ENCODE results near the gene BLNK. TPM values are rescaled to one million over a fixed set of nuclear protein-coding genes. Genes with fewer than 3 reads are reported as not detected.

Gene BLNK
- total RNA-seq, 1 donor: 0.36 TPM

DNA sequence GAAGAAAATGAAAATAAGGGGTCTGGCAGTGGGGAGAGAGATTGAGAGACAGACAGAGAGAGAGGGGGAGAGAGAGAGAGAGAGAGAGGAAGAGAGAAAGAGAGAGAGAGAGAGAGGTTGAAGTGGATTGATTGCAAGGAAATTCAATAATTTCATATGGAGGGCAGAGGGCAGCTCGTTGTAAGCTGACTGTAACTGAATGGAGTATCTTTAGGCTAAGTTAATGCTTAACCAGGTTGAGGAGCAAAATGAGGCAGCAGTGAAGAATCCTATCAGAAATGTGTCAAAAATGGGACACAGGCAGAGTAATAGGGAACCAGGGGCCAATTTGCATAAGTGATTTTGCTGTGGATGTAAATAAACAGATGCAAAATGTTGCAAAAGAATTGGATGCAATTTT lies 21.0 kb downstream of the BLNK start:
- Histone ChIP-seq H2AFZ (ENCODE audit: low read length) (no peak overlapping the region), H3K36me3 (ENCODE audit: insufficient read depth, low read length) (no peaks in the 10 kb centered on the region), H4K20me1 (ENCODE audit: insufficient read depth, low read length) (no peaks in the 10 kb centered on the region), H3K27ac (ENCODE audit: low read depth, low read length) (no peak overlapping the region), H3K4me1 (ENCODE audit: insufficient read depth, low read length) (no peaks in the 10 kb centered on the region), H3K27me3 (ENCODE audit: insufficient read depth, low read length) (no peaks in the 10 kb centered on the region), H3K4me2 (ENCODE audit: insufficient read depth, low read length) (no peak overlapping the region), H3K4me3 (ENCODE audit: insufficient read depth, low read length) (no peak overlapping the region), H3K79me2 (ENCODE audit: insufficient read depth, low read length) (no peaks in the 10 kb centered on the region), H3K9me3 (ENCODE audit: low read depth, low read length) (no peaks in the 10 kb centered on the region)
- no peak for TF ChIP-seq CTCF (IDR thresholded peaks at IDR 0.05; ENCODE audit: extremely low read depth, low read depth, low read length)
- DNase-seq (ENCODE audit: insufficient read length, low spot score, missing footprints): no peak

DNA sequence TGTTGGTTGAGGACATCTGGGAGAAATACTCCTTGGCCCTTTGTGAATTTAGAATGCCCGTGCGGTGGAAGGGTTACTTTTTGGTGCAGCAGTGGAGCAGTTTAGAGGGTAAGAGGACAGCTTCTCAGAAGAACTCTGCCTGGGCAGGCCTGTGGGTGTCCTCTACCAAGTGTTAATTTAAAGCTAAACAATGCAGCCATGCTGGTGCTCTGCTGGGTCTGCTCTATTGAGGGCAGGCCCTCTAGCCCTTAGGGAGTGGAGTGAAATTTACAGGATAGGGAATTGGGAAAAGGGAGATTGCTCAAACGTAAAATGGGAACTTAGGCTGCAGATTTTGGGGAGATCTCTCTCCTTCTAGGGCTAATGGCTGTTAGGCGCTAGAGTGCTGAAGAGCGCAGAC lies 22.1 kb downstream of the BLNK start:
- no peaks in the 10 kb centered on the region for H3K4me1 ChIP-seq (ENCODE audit: insufficient read depth, low read length)
- no peak for TF ChIP-seq CTCF (IDR thresholded peaks at IDR 0.05; ENCODE audit: extremely low read depth, low read depth, low read length)
- no peaks in the 10 kb centered on the region for H3K27me3 ChIP-seq (ENCODE audit: insufficient read depth, low read length)
- no peaks in the 10 kb centered on the region for H3K36me3 ChIP-seq (ENCODE audit: insufficient read depth, low read length)
- no peak overlapping the region for H3K4me2 ChIP-seq (ENCODE audit: insufficient read depth, low read length)
- no peaks in the 10 kb centered on the region for H4K20me1 ChIP-seq (ENCODE audit: insufficient read depth, low read length)
- no peak for DNase-seq (ENCODE audit: insufficient read length, low spot score, missing footprints)
- H2AFZ ChIP-seq (ENCODE audit: low read length): no peak overlapping the region
- no peaks in the 10 kb centered on the region for H3K9me3 ChIP-seq (ENCODE audit: low read depth, low read length)
- no peak overlapping the region for H3K27ac ChIP-seq (ENCODE audit: low read depth, low read length)
- H3K4me3 ChIP-seq (ENCODE audit: insufficient read depth, low read length): no peak overlapping the region
- H3K79me2 ChIP-seq (ENCODE audit: insufficient read depth, low read length): no peaks in the 10 kb centered on the region

GRCh38 chr10:96244354-96244753 lies 27.0 kb downstream of the BLNK start:
- Histone ChIP-seq H3K4me1 (ENCODE audit: insufficient read depth, low read length) (no peaks in the 10 kb centered on the region), H3K36me3 (ENCODE audit: insufficient read depth, low read length) (no peaks in the 10 kb centered on the region), H3K9me3 (ENCODE audit: low read depth, low read length) (no peaks in the 10 kb centered on the region), H2AFZ (ENCODE audit: low read length) (no peak overlapping the region), H3K4me2 (ENCODE audit: insufficient read depth, low read length) (no peak overlapping the region), H3K27me3 (ENCODE audit: insufficient read depth, low read length) (no peaks in the 10 kb centered on the region), H4K20me1 (ENCODE audit: insufficient read depth, low read length) (no peaks in the 10 kb centered on the region), H3K79me2 (ENCODE audit: insufficient read depth, low read length) (no peaks in the 10 kb centered on the region), H3K27ac (ENCODE audit: low read depth, low read length) (no peak overlapping the region), H3K4me3 (ENCODE audit: insufficient read depth, low read length) (no peak overlapping the region)
- no peak for DNase-seq (ENCODE audit: insufficient read length, low spot score, missing footprints)
- no peak for TF ChIP-seq CTCF (IDR thresholded peaks at IDR 0.05; ENCODE audit: extremely low read depth, low read depth, low read length)

DNA sequence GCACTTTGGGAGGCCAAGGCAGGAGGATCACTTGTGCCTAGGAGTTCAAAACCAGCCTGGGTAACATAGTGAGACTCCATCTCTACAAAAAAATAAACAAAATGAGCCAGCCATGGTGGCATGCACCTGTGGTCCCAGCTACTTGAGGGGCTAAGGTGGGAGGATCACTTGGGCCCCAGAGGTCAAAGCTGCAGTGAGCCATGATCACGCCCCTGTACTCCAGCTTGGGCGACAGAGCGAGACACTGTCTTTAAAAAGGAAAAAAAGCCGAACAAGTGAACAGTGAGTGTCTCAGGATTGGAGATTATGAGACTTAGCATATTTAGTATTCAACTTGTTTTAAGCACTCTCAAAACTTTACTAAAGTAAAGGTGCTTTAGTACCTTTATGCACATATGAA lies 28.1 kb downstream of the BLNK start:
- H3K9me3 ChIP-seq (ENCODE audit: low read depth, low read length): no peaks in the 10 kb centered on the region
- TF ChIP-seq CTCF (IDR thresholded peaks at IDR 0.05; ENCODE audit: extremely low read depth, low read depth, low read length): no peak
- H3K4me3 ChIP-seq (ENCODE audit: insufficient read depth, low read length): no peak overlapping the region
- H3K4me2 ChIP-seq (ENCODE audit: insufficient read depth, low read length): no peak overlapping the region
- no peak overlapping the region for H2AFZ ChIP-seq (ENCODE audit: low read length)
- no peaks in the 10 kb centered on the region for H3K27me3 ChIP-seq (ENCODE audit: insufficient read depth, low read length)
- H3K79me2 ChIP-seq (ENCODE audit: insufficient read depth, low read length): no peaks in the 10 kb centered on the region
- H3K4me1 ChIP-seq (ENCODE audit: insufficient read depth, low read length): no peaks in the 10 kb centered on the region
- H3K36me3 ChIP-seq (ENCODE audit: insufficient read depth, low read length): no peaks in the 10 kb centered on the region
- no peak overlapping the region for H3K27ac ChIP-seq (ENCODE audit: low read depth, low read length)
- no peak for DNase-seq (ENCODE audit: insufficient read length, low spot score, missing footprints)
- no peaks in the 10 kb centered on the region for H4K20me1 ChIP-seq (ENCODE audit: insufficient read depth, low read length)

Data from osteoblast (primary cell).